ENCODE results near the gene NPSR1.

The NPSR1 gene

GRCh38 chr7:34723866-34724490 lies 66.0 kb downstream of the NPSR1 start:
- FAIRE-seq, result peak; percentile 76

GRCh38 chr7:34726221-34726620 lies 68.2 kb downstream of the NPSR1 start:
- no peak for FAIRE-seq

- FAIRE-seq, result peak; percentile 91
Measured at GRCh38 chr7:34727464-34727995, 69.5 kb downstream of the NPSR1 start.

- no peak for FAIRE-seq
Measured at GRCh38 chr7:34728156-34728555, 70.1 kb downstream of the NPSR1 start.

GRCh38 chr7:34734771-34735170 lies 76.8 kb downstream of the NPSR1 start:
- FAIRE-seq, result no peak

- no peak for FAIRE-seq
Measured at GRCh38 chr7:34735526-34735925, 77.5 kb downstream of the NPSR1 start.

GRCh38 chr7:34739651-34740300 lies 81.8 kb downstream of the NPSR1 start:
- FAIRE-seq, result no peak

GRCh38 chr7:34740840-34741239 lies 82.8 kb downstream of the NPSR1 start:
- FAIRE-seq, result no peak

GRCh38 chr7:34747176-34747781 lies 89.3 kb downstream of the NPSR1 start:
- no peak for FAIRE-seq

- peak; percentile 90 for FAIRE-seq
Measured at GRCh38 chr7:34747867-34748727, 90.1 kb downstream of the NPSR1 start.

- FAIRE-seq, result no peak
Measured at GRCh38 chr7:34748728-34749089, 90.7 kb downstream of the NPSR1 start.

GRCh38 chr7:34749446-34749845 lies 91.4 kb downstream of the NPSR1 start:
- FAIRE-seq, result no peak

- no peak for FAIRE-seq
Measured at GRCh38 chr7:34750209-34750608, 92.2 kb downstream of the NPSR1 start.

- FAIRE-seq, result no peak
Measured at GRCh38 chr7:34750636-34751035, 92.6 kb downstream of the NPSR1 start.

GRCh38 chr7:34751725-34752643 lies 94.0 kb downstream of the NPSR1 start:
- no peak for FAIRE-seq

- FAIRE-seq, result no peak
Measured at GRCh38 chr7:34752929-34753328, 94.9 kb downstream of the NPSR1 start.

- no peak for FAIRE-seq
Measured at GRCh38 chr7:34755008-34755407, 97.0 kb downstream of the NPSR1 start.

- FAIRE-seq, result no peak
Measured at GRCh38 chr7:34756025-34756437, 98.0 kb downstream of the NPSR1 start.

- no peak for FAIRE-seq
Measured at GRCh38 chr7:34756691-34757090, 98.7 kb downstream of the NPSR1 start.

- no peak for FAIRE-seq
Measured at GRCh38 chr7:34757570-34758110, 99.6 kb downstream of the NPSR1 start.

GRCh38 chr7:34758111-34758601 lies 100.1 kb downstream of the NPSR1 start:
- FAIRE-seq, result no peak

Data from islet of Langerhans (tissue), 1 donor.